Keratinocyte (primary cell): ENCODE results near the gene NPTX2. TPM values are rescaled to one million over a fixed set of nuclear protein-coding genes. Genes with fewer than 3 reads are reported as not detected.

Experiments used
- DNase-seq: peaks from one replicate; pipeline ENCODE4 v3.0.0-alpha.2; 2011; ENCODE audit warnings: low read depth, missing footprints, low spot score
- FAIRE-seq: peaks from 2 replicates; lab custom pipeline; 2011; peaks lifted over from hg19 to GRCh38; lab: Jason Lieb, UNC
- H2AFZ ChIP-seq: 2 replicates; pipeline ENCODE4 v1.6.0; 2012; ENCODE audit warnings: low read length, control low read depth, inconsistent platforms; ENCODE audit not compliant: control insufficient read depth
- H3K27ac ChIP-seq: 2 replicates; pipeline ENCODE4 v1.5.1; 2011; ENCODE audit warnings: low read length; ENCODE audit not compliant: control insufficient read depth, insufficient read depth
- H3K27me3 ChIP-seq: 3 replicates; pipeline ENCODE4 v1.6.0; 2011; ENCODE audit warnings: low read length; ENCODE audit not compliant: control insufficient read depth, insufficient read depth; ENCODE audit errors: extremely low read depth
- H3K36me3 ChIP-seq, 2 experiments: 2 replicates in 1 of 2; 3 replicates in 1 of 2; pipeline ENCODE4 v1.5.1; 2011; ENCODE audit warnings: low read length in 2 of 2, mild to moderate bottlenecking in 1 of 2; ENCODE audit not compliant: control insufficient read depth in 2 of 2, insufficient read depth in 2 of 2; ENCODE audit errors: extremely low read depth in 1 of 2
- H3K4me1 ChIP-seq: 3 replicates; pipeline ENCODE4 v1.5.1; 2011; ENCODE audit warnings: low read length; ENCODE audit not compliant: control insufficient read depth, insufficient read depth; ENCODE audit errors: extremely low read depth
- H3K4me2 ChIP-seq: 3 replicates; pipeline ENCODE4 v1.6.0; 2011; ENCODE audit warnings: low read depth, low read length; ENCODE audit not compliant: control insufficient read depth, insufficient read depth; ENCODE audit errors: extremely low read depth
- H3K4me3 ChIP-seq, 3 experiments: fragments of 200-600 bp in 1 of 3; sonication (generic) in 1 of 3; 2 replicates in 2 of 3; 3 replicates in 1 of 3; pipeline ENCODE4 v1.5.1; 2011 to 2016; ENCODE audit warnings: low read length in 3 of 3, mild to moderate bottlenecking in 3 of 3, control low read depth in 2 of 3, inconsistent platforms in 1 of 3, low read depth in 1 of 3, mixed read lengths in 1 of 3, mixed run types in 1 of 3, moderate library complexity in 1 of 3; ENCODE audit not compliant: control insufficient read depth in 2 of 3, insufficient read depth in 2 of 3; ENCODE audit errors: extremely low read depth in 1 of 3
- H3K79me2 ChIP-seq: 2 replicates; pipeline ENCODE4 v1.6.0; 2012; ENCODE audit warnings: low read length; ENCODE audit not compliant: control insufficient read depth, insufficient read depth
- H3K9ac ChIP-seq: 3 replicates; pipeline ENCODE4 v1.6.0; 2011; ENCODE audit warnings: low read length; ENCODE audit not compliant: control insufficient read depth, insufficient read depth; ENCODE audit errors: extremely low read depth
- H3K9me1 ChIP-seq: 3 replicates; pipeline ENCODE4 v1.6.0; 2011; ENCODE audit warnings: low read length; ENCODE audit not compliant: control insufficient read depth, insufficient read depth; ENCODE audit errors: extremely low read depth
- H3K9me3 ChIP-seq: 2 replicates; pipeline ENCODE4 v1.5.1; 2012; ENCODE audit warnings: low read depth, low read length; ENCODE audit not compliant: control insufficient read depth
- H4K20me1 ChIP-seq: 3 replicates; pipeline ENCODE4 v1.6.0; 2011; ENCODE audit warnings: low read length; ENCODE audit not compliant: control insufficient read depth, insufficient read depth; ENCODE audit errors: extremely low read depth
- EZH2 ChIP-seq: IDR thresholded peaks from one replicate; pipeline ENCODE4 v1.6.1; 2012; ENCODE audit warnings: inconsistent platforms, mild to moderate bottlenecking, low read length, moderate library complexity
- dilution Hi-C: fragments of 300-500 bp; cut with MboI; formaldehyde crosslinking; loops from one replicate; pipeline ENCODE4 v1.7.0; 2020; ENCODE audit warnings: low sequenced_read_pairs; ENCODE audit not compliant: extremely low pct_ligation_motif_present
- polyA plus RNA-seq, 5 experiments: library from polyadenylated mRNA; depleted of rRNA in 3 of 5; stranded (reverse) in 3 of 5; stranded (forward) in 1 of 5; unstranded in 1 of 5; fragments of >200 nt; gene quantifications; 1 replicate in 1 of 5; 2 replicates in 3 of 5; 3 replicates in 1 of 5; pipeline versions ENCODE4 v1.2.1 to v1.2.3, GENCODE V29; 2011 to 2012; ENCODE audit warnings: missing spikeins in 2 of 5, low read depth in 1 of 5, low replicate concordance in 1 of 5
- TF ChIP-seq, protein P1 (sequence below), 3 experiments: IDR thresholded peaks in 1 of 3; conservative IDR thresholded peaks in 1 of 3; optimal IDR thresholded peaks in 1 of 3; 2 replicates in 2 of 3; 3 replicates in 1 of 3; pipeline versions ENCODE3 to v1.5.1; 2011; ENCODE audit warnings: low read length in 3 of 3, mild to moderate bottlenecking in 3 of 3, moderate library complexity in 2 of 3, control low read depth in 1 of 3, inconsistent platforms in 1 of 3; ENCODE audit not compliant: insufficient read depth in 2 of 3; ENCODE audit errors: extremely low read depth in 1 of 3

NPTX2 gene
- polyA plus RNA-seq, 1 donor (not counting 4 experiments of a cell fraction or from before 2014, with no cell fraction given) = not detected

DNA sequence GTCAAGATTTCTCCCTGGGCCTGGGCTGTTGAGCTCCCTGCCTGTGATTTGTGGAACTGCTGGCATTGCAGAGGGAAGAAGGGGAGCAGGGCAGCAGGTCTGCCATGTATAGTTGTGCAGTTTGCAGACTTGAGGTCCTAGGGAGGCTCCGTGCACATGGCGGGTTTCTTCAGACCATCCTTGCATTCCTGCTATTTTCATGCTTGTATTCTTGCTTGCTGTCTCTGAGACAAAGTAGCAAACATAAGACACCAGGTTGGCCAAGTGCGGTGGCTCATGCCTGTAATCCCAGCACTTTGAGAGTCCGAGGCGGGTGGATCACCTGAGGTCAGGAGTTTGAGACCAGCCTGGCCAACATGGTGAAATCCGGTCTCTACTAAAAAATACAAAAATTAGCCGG, 61.1 kb downstream of the NPTX2 start:
- Histone ChIP-seq H2AFZ (no peak overlapping the region), H3K4me3 (no peak overlapping the region), H3K9me3 (no peaks in the 10 kb centered on the region), H3K4me2 (no peak overlapping the region), H3K27ac (no peak overlapping the region), H3K4me1 (no peaks in the 10 kb centered on the region), H3K9ac (no peak overlapping the region), H4K20me1 (no peaks in the 10 kb centered on the region), H3K36me3 (no peaks in the 10 kb centered on the region), H3K79me2 (no peaks in the 10 kb centered on the region), H3K9me1 (no peaks in the 10 kb centered on the region), H3K27me3 (no peaks in the 10 kb centered on the region)
- dilution Hi-C loops = no loop called here
- DNase-seq = no peak
- no peak for FAIRE-seq
- TF ChIP-seq, protein P1, sequence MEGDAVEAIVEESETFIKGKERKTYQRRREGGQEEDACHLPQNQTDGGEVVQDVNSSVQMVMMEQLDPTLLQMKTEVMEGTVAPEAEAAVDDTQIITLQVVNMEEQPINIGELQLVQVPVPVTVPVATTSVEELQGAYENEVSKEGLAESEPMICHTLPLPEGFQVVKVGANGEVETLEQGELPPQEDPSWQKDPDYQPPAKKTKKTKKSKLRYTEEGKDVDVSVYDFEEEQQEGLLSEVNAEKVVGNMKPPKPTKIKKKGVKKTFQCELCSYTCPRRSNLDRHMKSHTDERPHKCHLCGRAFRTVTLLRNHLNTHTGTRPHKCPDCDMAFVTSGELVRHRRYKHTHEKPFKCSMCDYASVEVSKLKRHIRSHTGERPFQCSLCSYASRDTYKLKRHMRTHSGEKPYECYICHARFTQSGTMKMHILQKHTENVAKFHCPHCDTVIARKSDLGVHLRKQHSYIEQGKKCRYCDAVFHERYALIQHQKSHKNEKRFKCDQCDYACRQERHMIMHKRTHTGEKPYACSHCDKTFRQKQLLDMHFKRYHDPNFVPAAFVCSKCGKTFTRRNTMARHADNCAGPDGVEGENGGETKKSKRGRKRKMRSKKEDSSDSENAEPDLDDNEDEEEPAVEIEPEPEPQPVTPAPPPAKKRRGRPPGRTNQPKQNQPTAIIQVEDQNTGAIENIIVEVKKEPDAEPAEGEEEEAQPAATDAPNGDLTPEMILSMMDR (optimal IDR thresholded peaks at IDR 0.05 in 1 of 3, IDR thresholded peaks at IDR 0.05 in 1 of 3, conservative IDR thresholded peaks at IDR 0.05 in 1 of 3; ENCODE audit: extremely low read depth in 1 of 3, insufficient read depth in 2 of 3, low read length in 3 of 3) = no peak
- no peak for TF ChIP-seq EZH2

Other genes with a start within 250 kb of the NPTX2 start
- 38.7 to 49.0 TPM (median 41.7 TPM) in 3 replicates for gene BAIAP2L1, start 216.2 kb upstream of the NPTX2 start, polyA plus RNA-seq